ENCODE data around the gene ADAT1. TPM values are rescaled to one million over a fixed set of nuclear protein-coding genes. Genes with fewer than 3 reads are reported as not detected.

Gene ADAT1
- total and polyA plus RNA-seq, 10 of the 15 experiments (the other 5 are each of a cell fraction or from before 2014, with no cell fraction given), result 26.2 to 77.4 (median 55.8) TPM

DNA sequence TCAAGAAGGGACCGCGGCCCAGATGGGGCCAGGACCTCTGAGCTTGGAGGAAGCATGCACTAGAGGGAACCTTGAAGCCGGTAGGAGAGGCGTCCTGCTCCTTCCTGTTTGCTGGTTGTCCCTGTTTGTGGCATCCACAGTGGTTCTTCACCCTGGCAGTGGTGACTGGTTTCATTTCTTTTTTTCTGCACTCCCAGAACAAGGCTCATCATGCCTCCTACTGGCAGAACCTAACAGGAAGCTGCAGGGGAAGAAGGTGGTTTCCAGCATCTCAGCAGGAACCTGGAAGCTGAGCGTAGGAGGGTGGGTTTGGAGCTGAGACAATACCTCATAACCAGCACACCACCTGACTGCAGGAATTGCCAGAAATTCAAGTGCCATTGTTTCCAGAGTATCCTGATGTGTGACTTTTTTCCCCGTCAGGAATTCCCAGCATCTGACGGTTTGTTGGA is 72.8 kb downstream of the ADAT1 start (continued):
- peak; percentile 69 for TF ChIP-seq RUNX3 (IDR thresholded peaks at IDR 0.05; ENCODE audit: low read length)
- TF ChIP-seq ZSCAN29 (IDR thresholded peaks at IDR 0.05), result no peak
- TF ChIP-seq POLR2AphosphoS5 (IDR thresholded peaks at IDR 0.05; ENCODE audit: low read length), result no peak
- peak; percentile 22; the same call in 1 of the 2 replicates for TF ChIP-seq SMARCA5 (IDR thresholded peaks at IDR 0.05)
- 0 out of 2 replicates have a peak, but pooled peaks have one; percentile 29 for TF ChIP-seq DPF2 (IDR thresholded peaks at IDR 0.05)
- TF ChIP-seq ZNF24 (IDR thresholded peaks at IDR 0.05), result peak; percentile 34; the same call in 1 of the 2 replicates
- TF ChIP-seq IKZF1 (conservative IDR thresholded peaks at IDR 0.05), result peak; percentile 90
- TF ChIP-seq, protein P1, sequence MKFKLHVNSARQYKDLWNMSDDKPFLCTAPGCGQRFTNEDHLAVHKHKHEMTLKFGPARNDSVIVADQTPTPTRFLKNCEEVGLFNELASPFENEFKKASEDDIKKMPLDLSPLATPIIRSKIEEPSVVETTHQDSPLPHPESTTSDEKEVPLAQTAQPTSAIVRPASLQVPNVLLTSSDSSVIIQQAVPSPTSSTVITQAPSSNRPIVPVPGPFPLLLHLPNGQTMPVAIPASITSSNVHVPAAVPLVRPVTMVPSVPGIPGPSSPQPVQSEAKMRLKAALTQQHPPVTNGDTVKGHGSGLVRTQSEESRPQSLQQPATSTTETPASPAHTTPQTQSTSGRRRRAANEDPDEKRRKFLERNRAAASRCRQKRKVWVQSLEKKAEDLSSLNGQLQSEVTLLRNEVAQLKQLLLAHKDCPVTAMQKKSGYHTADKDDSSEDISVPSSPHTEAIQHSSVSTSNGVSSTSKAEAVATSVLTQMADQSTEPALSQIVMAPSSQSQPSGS (IDR thresholded peaks at IDR 0.05; ENCODE audit: low read length), result no peak
- TF ChIP-seq, protein P2, sequence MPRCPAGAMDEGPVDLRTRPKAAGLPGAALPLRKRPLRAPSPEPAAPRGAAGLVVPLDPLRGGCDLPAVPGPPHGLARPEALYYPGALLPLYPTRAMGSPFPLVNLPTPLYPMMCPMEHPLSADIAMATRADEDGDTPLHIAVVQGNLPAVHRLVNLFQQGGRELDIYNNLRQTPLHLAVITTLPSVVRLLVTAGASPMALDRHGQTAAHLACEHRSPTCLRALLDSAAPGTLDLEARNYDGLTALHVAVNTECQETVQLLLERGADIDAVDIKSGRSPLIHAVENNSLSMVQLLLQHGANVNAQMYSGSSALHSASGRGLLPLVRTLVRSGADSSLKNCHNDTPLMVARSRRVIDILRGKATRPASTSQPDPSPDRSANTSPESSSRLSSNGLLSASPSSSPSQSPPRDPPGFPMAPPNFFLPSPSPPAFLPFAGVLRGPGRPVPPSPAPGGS (IDR thresholded peaks at IDR 0.05; ENCODE audit: borderline replicate concordance, insufficient read depth, low read depth, low read length, poor library complexity, severe bottlenecking), result no peak
- TF ChIP-seq, protein P3, sequence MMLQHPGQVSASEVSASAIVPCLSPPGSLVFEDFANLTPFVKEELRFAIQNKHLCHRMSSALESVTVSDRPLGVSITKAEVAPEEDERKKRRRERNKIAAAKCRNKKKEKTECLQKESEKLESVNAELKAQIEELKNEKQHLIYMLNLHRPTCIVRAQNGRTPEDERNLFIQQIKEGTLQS (IDR thresholded peaks at IDR 0.05; ENCODE audit: borderline replicate concordance, extremely low read depth, low read depth, low read length), result no peak
- no peak for TF ChIP-seq ATF7 (IDR thresholded peaks at IDR 0.05; ENCODE audit: low read depth)
- TF ChIP-seq EED (IDR thresholded peaks at IDR 0.05; ENCODE audit: low read depth), result peak; percentile 93
- no peak for TF ChIP-seq SREBF1 (IDR thresholded peaks at IDR 0.05; ENCODE audit: low read length)
- no peak for TF ChIP-seq CBFB (IDR thresholded peaks at IDR 0.05; ENCODE audit: low read depth)
- TF ChIP-seq, protein P4, sequence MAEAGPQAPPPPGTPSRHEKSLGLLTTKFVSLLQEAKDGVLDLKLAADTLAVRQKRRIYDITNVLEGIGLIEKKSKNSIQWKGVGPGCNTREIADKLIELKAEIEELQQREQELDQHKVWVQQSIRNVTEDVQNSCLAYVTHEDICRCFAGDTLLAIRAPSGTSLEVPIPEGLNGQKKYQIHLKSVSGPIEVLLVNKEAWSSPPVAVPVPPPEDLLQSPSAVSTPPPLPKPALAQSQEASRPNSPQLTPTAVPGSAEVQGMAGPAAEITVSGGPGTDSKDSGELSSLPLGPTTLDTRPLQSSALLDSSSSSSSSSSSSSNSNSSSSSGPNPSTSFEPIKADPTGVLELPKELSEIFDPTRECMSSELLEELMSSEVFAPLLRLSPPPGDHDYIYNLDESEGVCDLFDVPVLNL (IDR thresholded peaks at IDR 0.05; ENCODE audit: low read depth, low read length), result no peak
- TF ChIP-seq MEF2B (IDR thresholded peaks at IDR 0.05; ENCODE audit: partially characterized antibody, poor library complexity, severe bottlenecking), result no peak
- no peak for TF ChIP-seq BCL11A (IDR thresholded peaks at IDR 0.05; ENCODE audit: low read depth, low read length)

Other genes with a start within 250 kb of the ADAT1 start
Only the 7 nearest of the 11 such genes appear.
- gene CHST5, start 87.2 kb downstream of the ADAT1 start, total RNA-seq (2014; rRNA removed), result 0.23 TPM in 1 of 2 replicates, not detected in the other
- 0.04 TPM in 1 of 2 replicates, not detected in the other for gene CHST5, start 87.2 kb downstream of the ADAT1 start, total RNA-seq (2014; rRNA removed; fragmentation: Illumina TruSeq; extraction: Trizol)
- gene CHST5, start 87.2 kb downstream of the ADAT1 start, total RNA-seq (2021), result 0.19 TPM in 1 of 2 replicates, not detected in the other
- gene CHST5, start 87.2 kb downstream of the ADAT1 start, polyA plus RNA-seq (2011; rRNA removed), result not detected in 2 replicates
- not detected in 2 replicates for gene CHST5, start 87.2 kb downstream of the ADAT1 start, polyA plus RNA-seq (2014; fragmentation: Illumina TruSeq; extraction: Trizol)
- not detected for gene CHST5, start 87.2 kb downstream of the ADAT1 start, polyA plus RNA-seq (2014; fragmentation: Nextera tagmentation; extraction: Ambion mirVana)
- 0.05 and 0.08 TPM in 2 replicates for gene CHST5, start 87.2 kb downstream of the ADAT1 start, polyA plus RNA-seq (2014; rRNA removed)
- under 1 TPM in 1 of 2 experiments, not detected in 1; 0.43 TPM for gene CHST5, start 87.2 kb downstream of the ADAT1 start, polyA plus RNA-seq (2016; fragmentation: Nextera tagmentation; extraction: Ambion mirVana)
- gene TMEM231, start 67.0 kb downstream of the ADAT1 start, total RNA-seq (2014; rRNA removed), result 5.9 and 7.4 TPM in 2 replicates
- 4.3 TPM in 2 replicates for gene TMEM231, start 67.0 kb downstream of the ADAT1 start, total RNA-seq (2014; rRNA removed; fragmentation: Illumina TruSeq; extraction: Trizol)
- 5.6 and 5.9 TPM in 2 replicates for gene TMEM231, start 67.0 kb downstream of the ADAT1 start, total RNA-seq (2021)
- gene TMEM231, start 67.0 kb downstream of the ADAT1 start, polyA plus RNA-seq (2011; rRNA removed), result 4.4 and 5.4 TPM in 2 replicates
- gene TMEM231, start 67.0 kb downstream of the ADAT1 start, polyA plus RNA-seq (2014; fragmentation: Illumina TruSeq; extraction: Trizol), result 5.3 and 6.9 TPM in 2 replicates
- gene TMEM231, start 67.0 kb downstream of the ADAT1 start, polyA plus RNA-seq (2014; fragmentation: Nextera tagmentation; extraction: Ambion mirVana), result 1 to 10 TPM; 1.2 TPM
- 5.2 and 9.1 TPM in 2 replicates for gene TMEM231, start 67.0 kb downstream of the ADAT1 start, polyA plus RNA-seq (2014; rRNA removed)
- 1 to 10 TPM; 6.4 to 6.5 TPM for gene TMEM231, start 67.0 kb downstream of the ADAT1 start, polyA plus RNA-seq (2016; fragmentation: Nextera tagmentation; extraction: Ambion mirVana)
- gene GABARAPL2, start 56.9 kb downstream of the ADAT1 start, total RNA-seq (2014; rRNA removed), result 61.9 and 69.8 TPM in 2 replicates
- 69.9 and 70.7 TPM in 2 replicates for gene GABARAPL2, start 56.9 kb downstream of the ADAT1 start, total RNA-seq (2014; rRNA removed; fragmentation: Illumina TruSeq; extraction: Trizol)
- 102 and 106 TPM in 2 replicates for gene GABARAPL2, start 56.9 kb downstream of the ADAT1 start, total RNA-seq (2021)
- 119 and 151 TPM in 2 replicates for gene GABARAPL2, start 56.9 kb downstream of the ADAT1 start, polyA plus RNA-seq (2011; rRNA removed)
- gene GABARAPL2, start 56.9 kb downstream of the ADAT1 start, polyA plus RNA-seq (2014; fragmentation: Illumina TruSeq; extraction: Trizol), result 108 and 137 TPM in 2 replicates
- 100 to 1,000 TPM; 358 to 359 TPM for gene GABARAPL2, start 56.9 kb downstream of the ADAT1 start, polyA plus RNA-seq (2014; fragmentation: Nextera tagmentation; extraction: Ambion mirVana)
- 122 and 137 TPM in 2 replicates for gene GABARAPL2, start 56.9 kb downstream of the ADAT1 start, polyA plus RNA-seq (2014; rRNA removed)
- 100 to 1,000 TPM; 260 to 266 TPM for gene GABARAPL2, start 56.9 kb downstream of the ADAT1 start, polyA plus RNA-seq (2016; fragmentation: Nextera tagmentation; extraction: Ambion mirVana)
- 216 and 234 TPM in 2 replicates for gene KARS1, start 24.4 kb upstream of the ADAT1 start, total RNA-seq (2014; rRNA removed)
- 235 and 238 TPM in 2 replicates for gene KARS1, start 24.4 kb upstream of the ADAT1 start, total RNA-seq (2014; rRNA removed; fragmentation: Illumina TruSeq; extraction: Trizol)
- gene KARS1, start 24.4 kb upstream of the ADAT1 start, total RNA-seq (2021), result 194 and 195 TPM in 2 replicates
- gene KARS1, start 24.4 kb upstream of the ADAT1 start, polyA plus RNA-seq (2011; rRNA removed), result 187 and 198 TPM in 2 replicates
- 280 and 301 TPM in 2 replicates for gene KARS1, start 24.4 kb upstream of the ADAT1 start, polyA plus RNA-seq (2014; fragmentation: Illumina TruSeq; extraction: Trizol)
- 100 to 1,000 TPM; 187 to 207 TPM for gene KARS1, start 24.4 kb upstream of the ADAT1 start, polyA plus RNA-seq (2014; fragmentation: Nextera tagmentation; extraction: Ambion mirVana)
- 184 and 201 TPM in 2 replicates for gene KARS1, start 24.4 kb upstream of the ADAT1 start, polyA plus RNA-seq (2014; rRNA removed)
- gene KARS1, start 24.4 kb upstream of the ADAT1 start, polyA plus RNA-seq (2016; fragmentation: Nextera tagmentation; extraction: Ambion mirVana), result 100 to 1,000 TPM; 304 to 312 TPM
- gene TERF2IP, start 24.5 kb upstream of the ADAT1 start, total RNA-seq (2014; rRNA removed), result 50.2 and 57.8 TPM in 2 replicates
- 60.1 and 62.4 TPM in 2 replicates for gene TERF2IP, start 24.5 kb upstream of the ADAT1 start, total RNA-seq (2014; rRNA removed; fragmentation: Illumina TruSeq; extraction: Trizol)
- 56.5 and 57.4 TPM in 2 replicates for gene TERF2IP, start 24.5 kb upstream of the ADAT1 start, total RNA-seq (2021)
- 50.5 and 73.9 TPM in 2 replicates for gene TERF2IP, start 24.5 kb upstream of the ADAT1 start, polyA plus RNA-seq (2011; rRNA removed)
- 77.9 and 103 TPM in 2 replicates for gene TERF2IP, start 24.5 kb upstream of the ADAT1 start, polyA plus RNA-seq (2014; fragmentation: Illumina TruSeq; extraction: Trizol)
- gene TERF2IP, start 24.5 kb upstream of the ADAT1 start, polyA plus RNA-seq (2014; fragmentation: Nextera tagmentation; extraction: Ambion mirVana), result 10 to 100 TPM; 19.6 to 40.6 TPM
- 51.8 and 52.3 TPM in 2 replicates for gene TERF2IP, start 24.5 kb upstream of the ADAT1 start, polyA plus RNA-seq (2014; rRNA removed)
- 10 to 100 TPM; 86.4 to 93.1 TPM for gene TERF2IP, start 24.5 kb upstream of the ADAT1 start, polyA plus RNA-seq (2016; fragmentation: Nextera tagmentation; extraction: Ambion mirVana)
- gene CPHXL2, start 53.7 kb upstream of the ADAT1 start, total RNA-seq (2014; rRNA removed), result not detected in 2 replicates
- gene CPHXL2, start 53.7 kb upstream of the ADAT1 start, total RNA-seq (2014; rRNA removed; fragmentation: Illumina TruSeq; extraction: Trizol), result not detected in 2 replicates
- not detected in 2 replicates for gene CPHXL2, start 53.7 kb upstream of the ADAT1 start, total RNA-seq (2021)
- gene CPHXL2, start 53.7 kb upstream of the ADAT1 start, polyA plus RNA-seq (2011; rRNA removed), result not detected in 2 replicates
- not detected in 2 replicates for gene CPHXL2, start 53.7 kb upstream of the ADAT1 start, polyA plus RNA-seq (2014; fragmentation: Illumina TruSeq; extraction: Trizol)
- gene CPHXL2, start 53.7 kb upstream of the ADAT1 start, polyA plus RNA-seq (2014; fragmentation: Nextera tagmentation; extraction: Ambion mirVana), result not detected
- gene CPHXL2, start 53.7 kb upstream of the ADAT1 start, polyA plus RNA-seq (2014; rRNA removed), result not detected in 2 replicates
- gene CPHXL2, start 53.7 kb upstream of the ADAT1 start, polyA plus RNA-seq (2016; fragmentation: Nextera tagmentation; extraction: Ambion mirVana), result not detected
- gene DUXB, start 78.2 kb upstream of the ADAT1 start, total RNA-seq (2014; rRNA removed), result not detected in 2 replicates
- gene DUXB, start 78.2 kb upstream of the ADAT1 start, total RNA-seq (2014; rRNA removed; fragmentation: Illumina TruSeq; extraction: Trizol), result not detected in 2 replicates
- not detected in 2 replicates for gene DUXB, start 78.2 kb upstream of the ADAT1 start, total RNA-seq (2021)
- gene DUXB, start 78.2 kb upstream of the ADAT1 start, polyA plus RNA-seq (2011; rRNA removed), result 0.05 TPM in 1 of 2 replicates, not detected in the other
- not detected in 2 replicates for gene DUXB, start 78.2 kb upstream of the ADAT1 start, polyA plus RNA-seq (2014; fragmentation: Illumina TruSeq; extraction: Trizol)
- not detected for gene DUXB, start 78.2 kb upstream of the ADAT1 start, polyA plus RNA-seq (2014; fragmentation: Nextera tagmentation; extraction: Ambion mirVana)
- gene DUXB, start 78.2 kb upstream of the ADAT1 start, polyA plus RNA-seq (2014; rRNA removed), result not detected in 2 replicates
- gene DUXB, start 78.2 kb upstream of the ADAT1 start, polyA plus RNA-seq (2016; fragmentation: Nextera tagmentation; extraction: Ambion mirVana), result not detected

Data from GM12878 (cell line).